PC-9 (cell line): Measurements from ENCODE around the gene DOCK3.

Source experiments
- EZH2 ChIP-seq: fragments of 200-600 bp; sonication (generic); IDR thresholded peaks from 2 replicates; pipeline ENCODE4 v1.8.0; 2017; ENCODE audit warnings: antibody characterized with exemption, low read depth
- TF ChIP-seq, protein P1 (sequence below): fragments of 200-600 bp; sonication (generic); conservative IDR thresholded peaks from 2 replicates; pipeline ENCODE4 v1.6.1; 2017; ENCODE audit warnings: mixed run types, antibody characterized with exemption, mild to moderate bottlenecking, moderate library complexity

GRCh38 chr3:50652709-50653108 is 22.0 kb upstream of the DOCK3 start:
- TF ChIP-seq, protein P1, sequence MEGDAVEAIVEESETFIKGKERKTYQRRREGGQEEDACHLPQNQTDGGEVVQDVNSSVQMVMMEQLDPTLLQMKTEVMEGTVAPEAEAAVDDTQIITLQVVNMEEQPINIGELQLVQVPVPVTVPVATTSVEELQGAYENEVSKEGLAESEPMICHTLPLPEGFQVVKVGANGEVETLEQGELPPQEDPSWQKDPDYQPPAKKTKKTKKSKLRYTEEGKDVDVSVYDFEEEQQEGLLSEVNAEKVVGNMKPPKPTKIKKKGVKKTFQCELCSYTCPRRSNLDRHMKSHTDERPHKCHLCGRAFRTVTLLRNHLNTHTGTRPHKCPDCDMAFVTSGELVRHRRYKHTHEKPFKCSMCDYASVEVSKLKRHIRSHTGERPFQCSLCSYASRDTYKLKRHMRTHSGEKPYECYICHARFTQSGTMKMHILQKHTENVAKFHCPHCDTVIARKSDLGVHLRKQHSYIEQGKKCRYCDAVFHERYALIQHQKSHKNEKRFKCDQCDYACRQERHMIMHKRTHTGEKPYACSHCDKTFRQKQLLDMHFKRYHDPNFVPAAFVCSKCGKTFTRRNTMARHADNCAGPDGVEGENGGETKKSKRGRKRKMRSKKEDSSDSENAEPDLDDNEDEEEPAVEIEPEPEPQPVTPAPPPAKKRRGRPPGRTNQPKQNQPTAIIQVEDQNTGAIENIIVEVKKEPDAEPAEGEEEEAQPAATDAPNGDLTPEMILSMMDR, result peak; percentile 76
- no peak for TF ChIP-seq EZH2
